Measurements from ENCODE around the gene PRDM9. TPM values are rescaled to one million over a fixed set of nuclear protein-coding genes. Genes with fewer than 3 reads are reported as not detected.

Gene PRDM9
- total RNA-seq, 6 experiments from 2014 or later, result not detected

GRCh38 chr5:23468658-23469057 is 38.8 kb upstream of the PRDM9 start:
- Mint-ChIP-seq H3K36me3 (ENCODE audit: low read depth) (no peaks in the 10 kb centered on the region), H3K27me3 (ENCODE audit: insufficient read depth) (no peaks in the 10 kb centered on the region), H3K4me1 (ENCODE audit: low read depth) (no peaks in the 10 kb centered on the region), H3K27ac (no peak overlapping the region), H3K4me3 (no peak overlapping the region), H3K9me3 (peaks cover 24% of the 10 kb centered on the region)
- no peak for DNase-seq
- TF ChIP-seq CTCF (IDR thresholded peaks at IDR 0.05), result no peak

- H3K4me1 Mint-ChIP-seq (ENCODE audit: low read depth), result no peaks in the 10 kb centered on the region
- H3K27ac Mint-ChIP-seq, result no peak overlapping the region
- H3K27me3 Mint-ChIP-seq (ENCODE audit: insufficient read depth), result no peaks in the 10 kb centered on the region
- H3K36me3 Mint-ChIP-seq (ENCODE audit: low read depth), result no peaks in the 10 kb centered on the region
- DNase-seq, result no peak
- TF ChIP-seq CTCF (IDR thresholded peaks at IDR 0.05), result no peak
- H3K9me3 Mint-ChIP-seq, result peaks cover 17% of the 10 kb centered on the region
- H3K4me3 Mint-ChIP-seq, result no peak overlapping the region
Observed at GRCh38 chr5:23473915-23474314, 33.5 kb upstream of the PRDM9 start.

- DNase-seq, result no peak
- H3K27me3 Mint-ChIP-seq (ENCODE audit: insufficient read depth), result no peaks in the 10 kb centered on the region
- peaks cover 16% of the 10 kb centered on the region for H3K9me3 Mint-ChIP-seq
- no peak overlapping the region for H3K27ac Mint-ChIP-seq
- H3K36me3 Mint-ChIP-seq (ENCODE audit: low read depth), result no peaks in the 10 kb centered on the region
- H3K4me1 Mint-ChIP-seq (ENCODE audit: low read depth), result no peaks in the 10 kb centered on the region
- TF ChIP-seq CTCF (IDR thresholded peaks at IDR 0.05), result no peak
- no peak overlapping the region for H3K4me3 Mint-ChIP-seq
Observed at GRCh38 chr5:23474315-23474714, 33.1 kb upstream of the PRDM9 start.

GRCh38 chr5:23476580-23476979 is 30.8 kb upstream of the PRDM9 start:
- TF ChIP-seq CTCF (IDR thresholded peaks at IDR 0.05), result no peak
- DNase-seq, result no peak
- no peaks in the 10 kb centered on the region for H3K4me1 Mint-ChIP-seq (ENCODE audit: low read depth)
- no peak overlapping the region for H3K27ac Mint-ChIP-seq
- H3K27me3 Mint-ChIP-seq (ENCODE audit: insufficient read depth), result no peaks in the 10 kb centered on the region
- H3K36me3 Mint-ChIP-seq (ENCODE audit: low read depth), result no peaks in the 10 kb centered on the region
- H3K9me3 Mint-ChIP-seq, result peaks cover 11% of the 10 kb centered on the region
- no peak overlapping the region for H3K4me3 Mint-ChIP-seq

GRCh38 chr5:23482642-23483041 is 24.8 kb upstream of the PRDM9 start:
- Mint-ChIP-seq H3K4me3 (no peak overlapping the region), H3K4me1 (ENCODE audit: low read depth) (no peaks in the 10 kb centered on the region), H3K27ac (no peak overlapping the region), H3K9me3 (peaks cover 38% of the 10 kb centered on the region), H3K36me3 (ENCODE audit: low read depth) (no peaks in the 10 kb centered on the region), H3K27me3 (ENCODE audit: insufficient read depth) (no peaks in the 10 kb centered on the region)
- no peak for TF ChIP-seq CTCF (IDR thresholded peaks at IDR 0.05)
- DNase-seq, result no peak

- Mint-ChIP-seq H3K27ac (no peak overlapping the region), H3K36me3 (ENCODE audit: low read depth) (no peaks in the 10 kb centered on the region), H3K4me3 (no peak overlapping the region)
Observed at GRCh38 chr5:23483090-23483489, 24.3 kb upstream of the PRDM9 start.

More at GRCh38 chr5:23483090-23483489, 24.3 kb upstream of the PRDM9 start:
- Mint-ChIP-seq H3K4me1 (ENCODE audit: low read depth) (no peaks in the 10 kb centered on the region), H3K9me3 (peaks cover 41% of the 10 kb centered on the region), H3K27me3 (ENCODE audit: insufficient read depth) (no peaks in the 10 kb centered on the region)
- TF ChIP-seq CTCF (IDR thresholded peaks at IDR 0.05), result no peak
- no peak for DNase-seq
